Esophagus (tissue), 2 donors: ENCODE results near the gene CALML4. TPM values are rescaled to one million over a fixed set of nuclear protein-coding genes. Genes with fewer than 3 reads are reported as not detected.
"Not testable (repeated sequence)": the region's sequence is repeated elsewhere in the genome, so short reads cannot be mapped to it uniquely, and the experiment has no call there.

Source experiments
- H3K27ac ChIP-seq, 2 donors: one replicate each; pipeline ENCODE4 v1.5.1; 2013; ENCODE audit warnings: low read depth in 2 of 2, mild to moderate bottlenecking in 2 of 2, inconsistent platforms in 1 of 2, low read length in 1 of 2, moderate library complexity in 1 of 2
- H3K27me3 ChIP-seq, 2 donors: one replicate each; pipeline ENCODE4 v1.6.1; 2013; ENCODE audit warnings: low read length in 2 of 2, control low read depth in 1 of 2, mild to moderate bottlenecking in 1 of 2; ENCODE audit not compliant: insufficient read depth in 2 of 2, control insufficient read depth in 1 of 2
- H3K36me3 ChIP-seq, 2 donors: one replicate each; pipeline ENCODE4 v1.6.1; 2013; ENCODE audit warnings: low read length in 1 of 2; ENCODE audit not compliant: control insufficient read depth in 2 of 2, insufficient read depth in 2 of 2
- H3K4me1 ChIP-seq, 2 donors: one replicate each; pipeline ENCODE4 v1.6.1; 2013; ENCODE audit warnings: low read length in 1 of 2; ENCODE audit not compliant: control insufficient read depth in 2 of 2, insufficient read depth in 2 of 2
- H3K4me3 ChIP-seq, 2 donors: one replicate each; pipeline ENCODE4 v1.5.1; 2013; ENCODE audit warnings: low read length in 2 of 2, mild to moderate bottlenecking in 2 of 2, low read depth in 1 of 2, moderate library complexity in 1 of 2
- H3K9me3 ChIP-seq, 2 donors: one replicate each; pipeline ENCODE4 v1.6.1; 2013; ENCODE audit warnings: mild to moderate bottlenecking in 2 of 2, low read depth in 1 of 2, low read length in 1 of 2, moderate library complexity in 1 of 2; ENCODE audit not compliant: control insufficient read depth in 2 of 2, insufficient read depth in 1 of 2
- WGBS, 2 donors: extraction: QIAGEN DNeasy Blood & Tissue Kit; methylation state at CpG; one replicate each; pipeline ENCODE4 v1.1.7; 2013; 5-methylcytosine and 5-hydroxymethylcytosine counted together
- polyA plus RNA-seq, 2 donors: library from polyadenylated mRNA; stranded (reverse); fragments of 200-250 nt; gene quantifications; one replicate each; pipeline ENCODE4 v1.2.3, GENCODE V29; 2013
- donor health status: healthy with polysubstance abuse.
- donor health status: Bipolar disorder and iron deficiency.

CALML4 gene, protein sequence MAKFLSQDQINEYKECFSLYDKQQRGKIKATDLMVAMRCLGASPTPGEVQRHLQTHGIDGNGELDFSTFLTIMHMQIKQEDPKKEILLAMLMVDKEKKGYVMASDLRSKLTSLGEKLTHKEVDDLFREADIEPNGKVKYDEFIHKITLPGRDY
- polyA plus RNA-seq, result 10 to 100 TPM in 1 of 2 donors, 1 to 10 TPM in 1; 5.0 to 11.2 TPM

DNA sequence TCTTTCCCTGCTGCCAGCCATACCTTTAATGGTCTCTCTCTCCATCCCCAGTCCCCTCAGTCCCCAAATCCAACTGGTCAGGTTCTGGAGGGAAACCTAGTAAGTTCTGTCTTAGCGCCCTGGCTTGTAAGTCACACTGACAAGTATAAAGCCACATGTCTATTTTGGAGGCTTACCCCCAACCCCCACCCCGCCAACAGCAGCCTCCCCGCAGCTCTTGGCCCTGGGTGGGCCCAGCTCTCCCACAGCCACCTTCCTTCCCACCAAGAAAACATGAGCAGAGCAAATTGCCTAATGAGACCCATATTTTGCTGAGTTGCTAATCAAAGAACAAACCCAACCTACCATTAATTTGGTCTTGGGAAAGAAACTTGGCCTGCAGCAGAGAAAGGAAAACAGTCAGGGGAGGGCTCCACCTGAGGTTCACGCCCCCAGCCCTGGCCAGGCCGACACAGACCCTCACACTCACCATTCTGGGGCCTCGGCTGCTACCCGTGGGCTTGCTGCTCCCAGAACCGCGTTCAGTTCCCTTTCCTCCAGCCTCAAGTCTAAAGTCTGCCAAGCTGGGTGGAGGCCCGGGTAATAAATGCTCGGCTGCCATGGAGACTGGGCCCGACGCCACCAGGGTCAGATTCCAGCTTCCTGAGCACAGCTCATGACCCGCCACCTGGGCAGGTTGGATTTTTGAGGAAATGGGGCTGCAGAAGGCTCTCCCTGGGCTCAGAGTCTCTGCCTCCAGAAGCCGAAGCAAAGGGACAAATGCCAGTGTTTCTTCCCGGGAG is at the start of gene CALML4:
CALML4 (minus strand) TSS at position 557 of the 782 bp plus-strand sequence; CDS start at position 472, 85 bp downstream.
- Histone ChIP-seq H3K4me1 (peaks cover 6 to 16% of the 10 kb centered on the region in 2 donors), H3K4me3 (peak within 1 kb of the TSS; percentile 5 to 20), H3K36me3 (no peaks in the 10 kb centered on the region), H3K9me3 (no peaks in the 10 kb centered on the region), H3K27ac (peak within 1 kb of the TSS; percentile 33 to 62), H3K27me3 (no peaks in the 10 kb centered on the region)
- WGBS, 2 donors, result 30 to 39% methylated on average over 16 of the region's 16 CpGs

- no peaks in the 10 kb centered on the region for H3K36me3 ChIP-seq
- 20 to 32% methylated on average over 7 of the region's 7 CpGs for WGBS, 2 donors
- H3K27me3 ChIP-seq, result no peaks in the 10 kb centered on the region
- no peaks in the 10 kb centered on the region for H3K9me3 ChIP-seq
- H3K27ac ChIP-seq, result no peak overlapping the region
- no peaks in the 10 kb centered on the region for H3K4me1 ChIP-seq
- no peak overlapping the region for H3K4me3 ChIP-seq
These were observed 47.9 kb upstream of the CALML4 start for GRCh38 chr15:68252925-68253534.

DNA sequence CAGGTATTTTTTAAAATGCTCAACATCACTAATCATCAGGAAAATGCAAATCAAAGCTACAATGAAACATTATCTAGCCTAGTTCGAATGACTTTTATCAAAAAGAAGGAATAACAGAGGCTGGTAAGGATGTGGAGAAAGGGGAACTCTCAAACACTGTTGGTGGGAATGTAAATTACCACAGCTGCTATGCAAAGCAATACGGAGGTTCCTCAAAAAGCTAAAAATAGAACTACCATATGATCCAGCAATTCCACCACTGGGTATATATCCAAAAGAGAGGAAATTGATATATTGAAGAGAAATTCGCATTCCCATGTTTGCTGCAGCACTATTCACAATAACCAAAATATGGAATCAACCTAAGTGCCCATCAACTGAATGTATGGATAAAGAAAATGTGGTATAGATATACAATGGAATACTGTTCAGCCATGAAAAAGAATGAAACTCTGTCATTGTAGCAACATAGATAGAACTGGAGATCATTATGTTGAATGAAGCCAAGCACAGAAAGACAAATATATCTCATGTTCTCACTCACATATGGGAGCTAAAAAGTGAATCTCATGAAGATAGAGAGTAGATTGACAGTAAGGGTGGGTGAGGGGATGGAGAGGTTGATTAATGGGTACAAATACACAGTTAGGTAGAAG is 44.1 kb upstream of the CALML4 start:
- 66 to 75% methylated on average over 3 of the region's 3 CpGs for WGBS, 2 donors
- H3K4me1 ChIP-seq, result no peaks in the 10 kb centered on the region
- no peak overlapping the region for H3K27ac ChIP-seq
- H3K36me3 ChIP-seq, result no peaks in the 10 kb centered on the region
- no peaks in the 10 kb centered on the region for H3K9me3 ChIP-seq
- no peak overlapping the region for H3K4me3 ChIP-seq
- H3K27me3 ChIP-seq, result no peaks in the 10 kb centered on the region

GRCh38 chr15:68244235-68244634 is 39.1 kb upstream of the CALML4 start:
- H3K4me1 ChIP-seq, result no peaks in the 10 kb centered on the region
- H3K27ac ChIP-seq, result no peak overlapping the region
- H3K27me3 ChIP-seq, result no peaks in the 10 kb centered on the region
- H3K4me3 ChIP-seq, result no peak overlapping the region
- H3K9me3 ChIP-seq, result no peaks in the 10 kb centered on the region
- WGBS, 2 donors, result 92 to 100% methylated on average over 1 of the region's 1 CpG
- H3K36me3 ChIP-seq, result no peaks in the 10 kb centered on the region

DNA sequence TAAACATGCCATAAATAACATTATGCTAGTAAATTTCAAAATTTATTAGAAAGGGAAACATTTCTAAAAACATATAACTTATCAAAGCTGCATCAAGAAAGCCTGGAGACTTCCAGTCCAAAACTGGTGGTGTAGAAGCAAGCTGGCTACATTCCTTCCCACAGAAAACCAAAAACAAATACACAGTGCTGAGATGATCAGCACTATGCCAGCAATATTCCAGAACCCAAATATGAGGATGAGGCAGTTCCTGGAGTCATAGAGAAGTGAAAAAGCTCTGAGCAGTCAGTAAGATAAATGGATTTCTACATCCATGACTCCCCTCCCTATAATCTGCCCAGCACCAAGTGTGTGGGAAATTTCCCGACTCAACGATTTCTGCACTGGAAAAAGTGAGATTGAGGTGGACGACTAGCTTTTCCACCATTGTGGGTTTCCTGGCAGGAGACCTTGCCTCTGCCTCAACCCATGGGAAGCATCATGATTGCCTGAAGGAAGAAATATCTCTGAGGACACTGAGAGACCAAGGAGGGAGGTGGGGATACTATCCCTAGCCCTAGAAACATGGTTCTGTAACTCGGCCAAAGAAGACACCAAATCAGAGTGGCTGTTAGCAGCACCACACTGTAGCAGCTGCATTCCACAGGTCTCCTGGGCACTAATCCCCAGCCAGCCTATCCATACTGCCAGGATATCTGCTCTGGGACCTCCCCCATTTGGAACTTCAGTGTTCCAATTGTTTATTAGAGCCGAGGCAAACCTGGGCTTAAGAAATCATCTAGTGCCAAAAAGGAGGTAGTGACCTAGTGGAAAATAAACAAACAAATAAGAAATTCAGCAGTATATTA is 36.2 kb upstream of the CALML4 start:
- Histone ChIP-seq H3K36me3 (no peaks in the 10 kb centered on the region), H3K27ac (no peak overlapping the region), H3K4me3 (no peak overlapping the region), H3K9me3 (no peaks in the 10 kb centered on the region), H3K4me1 (no peaks in the 10 kb centered on the region), H3K27me3 (no peaks in the 10 kb centered on the region)
- 79 to 82% methylated on average over 5 of the region's 5 CpGs for WGBS, 2 donors

GRCh38 chr15:68239025-68239424 is 33.9 kb upstream of the CALML4 start:
- Histone ChIP-seq H3K27me3 (no peaks in the 10 kb centered on the region), H3K36me3 (no peaks in the 10 kb centered on the region), H3K9me3 (no peaks in the 10 kb centered on the region), H3K27ac (no peak overlapping the region), H3K4me1 (no peaks in the 10 kb centered on the region), H3K4me3 (no peak overlapping the region)

DNA sequence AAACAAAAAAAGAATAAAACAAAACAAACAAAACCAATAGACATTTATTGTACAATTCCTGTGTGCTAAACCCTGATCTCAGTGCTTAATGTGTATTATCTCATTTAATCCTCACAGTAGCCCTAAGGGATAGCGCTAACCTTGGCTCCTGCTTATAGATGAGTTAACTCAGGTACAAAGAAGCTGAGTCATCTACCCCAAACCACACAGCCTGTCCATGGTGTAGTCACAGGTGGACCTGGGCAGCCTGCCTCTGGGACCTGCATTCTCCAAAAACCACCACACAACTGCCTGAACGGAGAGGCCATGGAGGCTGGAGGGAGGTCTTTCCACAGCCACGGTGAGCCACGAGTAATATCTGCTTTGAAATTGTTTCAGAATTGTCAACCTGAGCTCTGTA is 29.9 kb upstream of the CALML4 start:
- Histone ChIP-seq H3K36me3 (no peaks in the 10 kb centered on the region), H3K4me3 (no peak overlapping the region), H3K27ac (no peak overlapping the region), H3K4me1 (no peaks in the 10 kb centered on the region), H3K9me3 (no peaks in the 10 kb centered on the region), H3K27me3 (no peaks in the 10 kb centered on the region)
- 72 to 78% methylated on average over 4 of the region's 4 CpGs for whole genome bisulfite sequencing, 2 donors

GRCh38 chr15:68234520-68234919 is 29.4 kb upstream of the CALML4 start:
- not testable (repeated sequence) for H3K36me3 ChIP-seq, H3K27ac ChIP-seq
- 87 to 88% methylated on average over 9 of the region's 9 CpGs for WGBS, 2 donors

GRCh38 chr15:68234060-68234459 is 28.9 kb upstream of the CALML4 start:
- WGBS, 2 donors, result 62 to 72% methylated on average over 6 of the region's 6 CpGs
- Histone ChIP-seq H3K36me3 (no peaks in the 10 kb centered on the region), H3K27ac (no peak overlapping the region), H3K4me1 (no peaks in the 10 kb centered on the region), H3K27me3 (no peaks in the 10 kb centered on the region), H3K9me3 (no peaks in the 10 kb centered on the region), H3K4me3 (no peak overlapping the region)

More at GRCh38 chr15:68234520-68234919, 29.4 kb upstream of the CALML4 start:
- not testable (repeated sequence) for H3K4me3 ChIP-seq, H3K27me3 ChIP-seq, H3K4me1 ChIP-seq, H3K9me3 ChIP-seq
